Neural cell (in vitro differentiated cells): ENCODE results near the gene PRAC2. TPM values are rescaled to one million over a fixed set of nuclear protein-coding genes. Genes with fewer than 3 reads are reported as not detected.

Experiments used
- H2AFZ ChIP-seq: fragments of 200-600, 300-800 bp; sonication (generic), shearing (Covaris generic); 2 replicates; pipeline ENCODE4 v1.6.0; 2014; ENCODE audit warnings: low read depth, mild to moderate bottlenecking, antibody characterized with exemption, low read length, moderate library complexity
- H3F3A ChIP-seq: fragments of 200-600 bp; shearing (Covaris generic); 2 replicates; pipeline ENCODE4 v1.6.1; 2016; ENCODE audit warnings: mild to moderate bottlenecking, moderate library complexity, mixed read lengths, antibody characterized with exemption, low read length; ENCODE audit not compliant: insufficient read depth, poor library complexity, severe bottlenecking
- H3K27ac ChIP-seq: fragments of 200-600, 300-800 bp; sonication (generic), shearing (Covaris generic); 2 replicates; pipeline ENCODE4 v1.5.1; 2014; ENCODE audit warnings: mild to moderate bottlenecking, low read length, moderate library complexity
- H3K27me3 ChIP-seq: fragments of 300-800, 200-600 bp; sonication (generic), shearing (Covaris generic); 2 replicates; pipeline ENCODE4 v1.6.0; 2014; ENCODE audit warnings: mild to moderate bottlenecking, low read depth, low read length, moderate library complexity; ENCODE audit not compliant: insufficient read depth
- H3K36me3 ChIP-seq: fragments of 300-800, 200-600 bp; sonication (generic), shearing (Covaris generic); 2 replicates; pipeline ENCODE4 v1.5.1; 2014; ENCODE audit warnings: mild to moderate bottlenecking, antibody characterized with exemption, low read length, moderate library complexity; ENCODE audit not compliant: insufficient read depth
- H3K4me2 ChIP-seq: fragments of 300-800, 200-600 bp; sonication (generic), shearing (Covaris generic); 2 replicates; pipeline ENCODE4 v1.6.0; 2014; ENCODE audit warnings: mild to moderate bottlenecking, low read length
- H3K4me3 ChIP-seq: fragments of 300-800, 200-600 bp; sonication (generic), shearing (Covaris generic); 2 replicates; pipeline ENCODE4 v1.5.1; 2014; ENCODE audit warnings: mild to moderate bottlenecking, low read length, moderate library complexity
- H3K79me2 ChIP-seq: fragments of 200-600 bp; shearing (Covaris generic); replicated peaks from 2 replicates; pipeline ENCODE4 v1.6.0; 2014; ENCODE audit warnings: mild to moderate bottlenecking, low read length, moderate library complexity; ENCODE audit not compliant: insufficient read depth
- H3K9ac ChIP-seq: fragments of 300-800, 200-600 bp; sonication (generic), shearing (Covaris generic); 2 replicates; pipeline ENCODE4 v1.6.1; 2016; ENCODE audit warnings: mild to moderate bottlenecking, low read length, mixed read lengths
- H3K9me2 ChIP-seq: fragments of 200-600 bp; shearing (Covaris generic); 2 replicates; pipeline ENCODE4 v1.6.1; 2016; ENCODE audit warnings: mild to moderate bottlenecking, low read length, mixed read lengths; ENCODE audit not compliant: insufficient read depth
- H3K9me3 ChIP-seq: fragments of 200-600, 300-800 bp; sonication (generic), shearing (Covaris generic); 2 replicates; pipeline ENCODE4 v1.6.1; 2016; ENCODE audit warnings: mild to moderate bottlenecking, mixed run types, low read length, moderate library complexity, mixed read lengths
- H4K20me1 ChIP-seq: fragments of 200-600 bp; shearing (Covaris generic); 2 replicates; pipeline ENCODE4 v1.6.1; 2016; ENCODE audit warnings: mild to moderate bottlenecking, mixed run types; ENCODE audit not compliant: insufficient read depth
- EP300 ChIP-seq: fragments of 450-650 bp; conservative IDR thresholded peaks from 2 replicates; pipeline ENCODE4 v1.6.1; 2014; ENCODE audit warnings: antibody characterized with exemption, mild to moderate bottlenecking, moderate library complexity; ENCODE audit not compliant: poor library complexity, severe bottlenecking
- EZH2 ChIP-seq: fragments of 200-600, 300-800 bp; shearing (Covaris generic), sonication (generic); IDR thresholded peaks from 2 replicates; pipeline ENCODE4 v1.6.1; 2014; ENCODE audit warnings: antibody characterized with exemption, low read length, borderline replicate concordance, mild to moderate bottlenecking; ENCODE audit not compliant: insufficient read depth, poor library complexity, severe bottlenecking
- MXI1 ChIP-seq: fragments of 450-650 bp; conservative IDR thresholded peaks from 2 replicates; pipeline ENCODE4 v1.6.1; 2014; ENCODE audit warnings: antibody characterized with exemption, mild to moderate bottlenecking; ENCODE audit not compliant: poor library complexity, severe bottlenecking
- POLR2AphosphoS5 ChIP-seq: IDR thresholded peaks from 2 replicates; pipeline ENCODE4 v1.6.1; 2012
- RAD21 ChIP-seq: fragments of 450-650 bp; conservative IDR thresholded peaks from 2 replicates; pipeline ENCODE4 v1.6.1; 2014; ENCODE audit warnings: antibody characterized with exemption, mild to moderate bottlenecking, moderate library complexity
- SMC3 ChIP-seq: fragments of 450-650 bp; conservative IDR thresholded peaks from 2 replicates; pipeline ENCODE4 v1.6.1; 2014; ENCODE audit warnings: antibody characterized with exemption, mild to moderate bottlenecking, moderate library complexity; ENCODE audit not compliant: poor library complexity
- TAF1 ChIP-seq: IDR thresholded peaks from 2 replicates; pipeline ENCODE4 v1.6.1; 2012; ENCODE audit warnings: low read depth
- polyA plus RNA-seq: library from polyadenylated mRNA; depleted of rRNA; stranded (reverse); fragments of >200 nt; gene quantifications from 2 replicates; pipeline ENCODE4 v1.2.3, GENCODE V29; 2014
- TF ChIP-seq, protein P1 (sequence below): IDR thresholded peaks from 2 replicates; pipeline ENCODE4 v1.6.1; 2012; ENCODE audit warnings: borderline replicate concordance
- TF ChIP-seq, protein P2 (sequence below): fragments of 450-650 bp; IDR thresholded peaks from 2 replicates; pipeline ENCODE4 v1.5.1; 2014; ENCODE audit warnings: antibody characterized with exemption, mild to moderate bottlenecking, moderate library complexity; ENCODE audit not compliant: poor library complexity, severe bottlenecking

The PRAC2 gene
- polyA plus RNA-seq, 1 donor from 2014 or later = not detected

DNA sequence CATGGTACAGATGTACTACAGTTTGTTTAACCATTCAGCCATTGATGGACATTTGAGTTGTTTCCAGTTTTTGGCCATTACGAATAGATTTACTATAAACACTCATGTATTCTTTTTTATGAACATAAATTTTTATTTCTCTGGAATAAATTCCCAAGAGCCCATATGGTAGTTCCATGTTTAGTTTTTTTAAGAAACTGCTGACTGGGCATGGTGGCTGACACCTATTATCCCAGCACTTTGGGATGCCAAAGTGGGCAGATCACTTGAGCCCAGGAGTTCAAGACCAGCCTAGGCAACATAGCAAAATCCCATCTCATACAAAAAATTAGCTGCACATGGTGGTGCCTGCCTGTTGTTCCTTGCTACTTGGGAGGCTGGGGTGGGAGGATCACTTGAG lies 30.9 kb upstream of the PRAC2 start:
- Histone ChIP-seq H3K79me2 (no peaks in the 10 kb centered on the region), H3K4me2 (no peak overlapping the region), H3K4me3 (no peak overlapping the region), H4K20me1 (no peaks in the 10 kb centered on the region), H3K27ac (no peak overlapping the region), H3K9ac (no peak overlapping the region), H2AFZ (no peak overlapping the region), H3K9me2 (no peaks in the 10 kb centered on the region), H3K36me3 (no peaks in the 10 kb centered on the region), H3K27me3 (peaks cover 25% of the 10 kb centered on the region), H3K9me3 (no peaks in the 10 kb centered on the region), H3F3A (no peaks in the 10 kb centered on the region)
- TF ChIP-seq EZH2 = no peak
- no peak for TF ChIP-seq MXI1
- TF ChIP-seq SMC3 = no peak
- TF ChIP-seq EP300 = no peak
- no peak for TF ChIP-seq TAF1
- TF ChIP-seq, protein P1, sequence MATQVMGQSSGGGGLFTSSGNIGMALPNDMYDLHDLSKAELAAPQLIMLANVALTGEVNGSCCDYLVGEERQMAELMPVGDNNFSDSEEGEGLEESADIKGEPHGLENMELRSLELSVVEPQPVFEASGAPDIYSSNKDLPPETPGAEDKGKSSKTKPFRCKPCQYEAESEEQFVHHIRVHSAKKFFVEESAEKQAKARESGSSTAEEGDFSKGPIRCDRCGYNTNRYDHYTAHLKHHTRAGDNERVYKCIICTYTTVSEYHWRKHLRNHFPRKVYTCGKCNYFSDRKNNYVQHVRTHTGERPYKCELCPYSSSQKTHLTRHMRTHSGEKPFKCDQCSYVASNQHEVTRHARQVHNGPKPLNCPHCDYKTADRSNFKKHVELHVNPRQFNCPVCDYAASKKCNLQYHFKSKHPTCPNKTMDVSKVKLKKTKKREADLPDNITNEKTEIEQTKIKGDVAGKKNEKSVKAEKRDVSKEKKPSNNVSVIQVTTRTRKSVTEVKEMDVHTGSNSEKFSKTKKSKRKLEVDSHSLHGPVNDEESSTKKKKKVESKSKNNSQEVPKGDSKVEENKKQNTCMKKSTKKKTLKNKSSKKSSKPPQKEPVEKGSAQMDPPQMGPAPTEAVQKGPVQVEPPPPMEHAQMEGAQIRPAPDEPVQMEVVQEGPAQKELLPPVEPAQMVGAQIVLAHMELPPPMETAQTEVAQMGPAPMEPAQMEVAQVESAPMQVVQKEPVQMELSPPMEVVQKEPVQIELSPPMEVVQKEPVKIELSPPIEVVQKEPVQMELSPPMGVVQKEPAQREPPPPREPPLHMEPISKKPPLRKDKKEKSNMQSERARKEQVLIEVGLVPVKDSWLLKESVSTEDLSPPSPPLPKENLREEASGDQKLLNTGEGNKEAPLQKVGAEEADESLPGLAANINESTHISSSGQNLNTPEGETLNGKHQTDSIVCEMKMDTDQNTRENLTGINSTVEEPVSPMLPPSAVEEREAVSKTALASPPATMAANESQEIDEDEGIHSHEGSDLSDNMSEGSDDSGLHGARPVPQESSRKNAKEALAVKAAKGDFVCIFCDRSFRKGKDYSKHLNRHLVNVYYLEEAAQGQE = no peak
- no peak for TF ChIP-seq POLR2AphosphoS5
- TF ChIP-seq, protein P2, sequence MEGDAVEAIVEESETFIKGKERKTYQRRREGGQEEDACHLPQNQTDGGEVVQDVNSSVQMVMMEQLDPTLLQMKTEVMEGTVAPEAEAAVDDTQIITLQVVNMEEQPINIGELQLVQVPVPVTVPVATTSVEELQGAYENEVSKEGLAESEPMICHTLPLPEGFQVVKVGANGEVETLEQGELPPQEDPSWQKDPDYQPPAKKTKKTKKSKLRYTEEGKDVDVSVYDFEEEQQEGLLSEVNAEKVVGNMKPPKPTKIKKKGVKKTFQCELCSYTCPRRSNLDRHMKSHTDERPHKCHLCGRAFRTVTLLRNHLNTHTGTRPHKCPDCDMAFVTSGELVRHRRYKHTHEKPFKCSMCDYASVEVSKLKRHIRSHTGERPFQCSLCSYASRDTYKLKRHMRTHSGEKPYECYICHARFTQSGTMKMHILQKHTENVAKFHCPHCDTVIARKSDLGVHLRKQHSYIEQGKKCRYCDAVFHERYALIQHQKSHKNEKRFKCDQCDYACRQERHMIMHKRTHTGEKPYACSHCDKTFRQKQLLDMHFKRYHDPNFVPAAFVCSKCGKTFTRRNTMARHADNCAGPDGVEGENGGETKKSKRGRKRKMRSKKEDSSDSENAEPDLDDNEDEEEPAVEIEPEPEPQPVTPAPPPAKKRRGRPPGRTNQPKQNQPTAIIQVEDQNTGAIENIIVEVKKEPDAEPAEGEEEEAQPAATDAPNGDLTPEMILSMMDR = no peak
- no peak for TF ChIP-seq RAD21

DNA sequence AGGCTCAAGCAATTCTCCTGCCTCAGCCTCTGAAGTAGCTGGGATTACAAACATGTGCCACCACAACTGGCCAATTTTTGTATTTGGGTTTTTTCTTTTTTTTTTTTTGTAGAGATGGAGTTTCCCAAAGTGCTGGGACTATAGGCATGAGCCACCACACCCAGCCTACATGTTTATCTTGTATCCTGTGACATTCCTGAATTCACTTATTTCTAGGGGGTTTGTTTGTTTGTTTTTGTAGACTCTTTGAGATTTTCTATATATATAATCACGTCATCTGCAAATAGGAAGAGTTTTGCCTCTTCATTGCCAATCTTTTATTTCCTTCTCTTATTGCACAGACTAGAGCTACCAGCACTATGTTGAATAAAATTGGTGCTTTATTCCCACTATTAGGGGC lies 29.8 kb upstream of the PRAC2 start:
- peaks cover 33% of the 10 kb centered on the region for H3K27me3 ChIP-seq
- H3K79me2 ChIP-seq = no peaks in the 10 kb centered on the region
- no peak overlapping the region for H2AFZ ChIP-seq
- H3K4me3 ChIP-seq = no peak overlapping the region
- H3K4me2 ChIP-seq = no peak overlapping the region
- no peaks in the 10 kb centered on the region for H4K20me1 ChIP-seq
- no peaks in the 10 kb centered on the region for H3F3A ChIP-seq
- no peaks in the 10 kb centered on the region for H3K9me3 ChIP-seq
- H3K27ac ChIP-seq = no peak overlapping the region
- H3K36me3 ChIP-seq = no peaks in the 10 kb centered on the region
- no peak overlapping the region for H3K9ac ChIP-seq
- TF ChIP-seq TAF1 (no peak), POLR2AphosphoS5 (no peak), EP300 (no peak), MXI1 (no peak), SMC3 (no peak), EZH2 (no peak), RAD21 (no peak)
- TF ChIP-seq, protein P2 = no peak
- TF ChIP-seq, protein P1 = no peak
- H3K9me2 ChIP-seq = no peaks in the 10 kb centered on the region
